Measurements from ENCODE around the gene SLC25A48.

Gene SLC25A48

DNA sequence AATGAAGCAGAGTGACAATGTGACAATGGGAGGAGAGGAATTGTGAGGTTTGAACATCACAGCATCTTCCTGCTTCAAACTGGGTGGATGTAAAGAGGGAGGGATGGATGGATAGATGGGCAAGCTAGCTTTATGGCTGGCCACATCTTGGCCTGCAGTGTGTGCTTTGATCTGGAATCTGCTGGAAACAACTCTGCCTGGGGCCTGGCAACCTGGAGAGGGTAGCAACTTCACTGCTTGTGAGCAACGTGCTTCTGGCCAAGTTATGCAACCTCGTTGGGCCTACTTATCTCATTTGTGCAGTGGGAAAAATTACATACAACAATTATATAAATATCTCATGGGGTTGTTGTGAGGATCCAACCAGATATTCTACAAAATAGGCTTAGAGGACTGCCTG, 55.8 kb downstream of the SLC25A48 start:
- no peaks in the 10 kb centered on the region for H3K9me3 ChIP-seq (ENCODE audit: control insufficient read depth, insufficient read depth, low read length)
- H3K4me1 ChIP-seq (ENCODE audit: insufficient read depth, low read length), result no peaks in the 10 kb centered on the region
- no peak overlapping the region for H3K9ac ChIP-seq (ENCODE audit: low read depth, low read length)
- no peaks in the 10 kb centered on the region for H3K36me3 ChIP-seq (ENCODE audit: insufficient read depth, low read length)

GRCh38 chr5:135890867-135891266, 56.4 kb downstream of the SLC25A48 start:
- Histone ChIP-seq H3K36me3 (ENCODE audit: insufficient read depth, low read length) (no peaks in the 10 kb centered on the region), H3K4me1 (ENCODE audit: insufficient read depth, low read length) (no peaks in the 10 kb centered on the region), H3K9me3 (ENCODE audit: control insufficient read depth, insufficient read depth, low read length) (no peaks in the 10 kb centered on the region), H3K9ac (ENCODE audit: low read depth, low read length) (no peak overlapping the region)

GRCh38 chr5:135891268-135891667, 56.8 kb downstream of the SLC25A48 start:
- Histone ChIP-seq H3K36me3 (ENCODE audit: insufficient read depth, low read length) (no peaks in the 10 kb centered on the region), H3K9ac (ENCODE audit: low read depth, low read length) (no peak overlapping the region), H3K9me3 (ENCODE audit: control insufficient read depth, insufficient read depth, low read length) (no peaks in the 10 kb centered on the region), H3K4me1 (ENCODE audit: insufficient read depth, low read length) (no peaks in the 10 kb centered on the region)

GRCh38 chr5:135891791-135892190, 57.3 kb downstream of the SLC25A48 start:
- H3K36me3 ChIP-seq (ENCODE audit: insufficient read depth, low read length), result no peaks in the 10 kb centered on the region
- no peak overlapping the region for H3K9ac ChIP-seq (ENCODE audit: low read depth, low read length)
- no peaks in the 10 kb centered on the region for H3K9me3 ChIP-seq (ENCODE audit: control insufficient read depth, insufficient read depth, low read length)
- H3K4me1 ChIP-seq (ENCODE audit: insufficient read depth, low read length), result no peaks in the 10 kb centered on the region

DNA sequence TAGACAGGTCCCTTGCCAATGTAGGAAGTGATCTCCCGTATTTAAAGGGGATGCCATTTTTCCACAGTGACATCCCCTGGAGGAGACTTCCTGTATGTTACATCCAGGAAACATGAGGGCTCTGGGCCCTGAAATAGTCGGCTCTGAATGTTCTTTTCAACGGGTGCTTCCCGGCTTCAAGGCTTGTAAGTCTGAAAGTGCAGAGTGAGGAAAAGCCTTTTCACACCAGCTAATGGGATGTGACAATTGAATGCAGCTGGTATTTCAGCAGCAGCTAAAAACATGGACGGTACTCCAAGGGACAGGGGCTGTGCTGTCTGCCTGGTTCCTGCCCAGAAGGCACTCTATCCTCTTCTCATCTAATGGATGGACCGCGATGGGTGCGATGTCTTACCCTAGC, 59.8 kb downstream of the SLC25A48 start:
- Histone ChIP-seq H3K4me1 (ENCODE audit: insufficient read depth, low read length) (no peaks in the 10 kb centered on the region), H3K36me3 (ENCODE audit: insufficient read depth, low read length) (no peaks in the 10 kb centered on the region), H3K9me3 (ENCODE audit: control insufficient read depth, insufficient read depth, low read length) (no peaks in the 10 kb centered on the region), H3K9ac (ENCODE audit: low read depth, low read length) (no peak overlapping the region)

GRCh38 chr5:135894789-135895188, 60.3 kb downstream of the SLC25A48 start:
- Histone ChIP-seq H3K4me1 (ENCODE audit: insufficient read depth, low read length) (no peaks in the 10 kb centered on the region), H3K9ac (ENCODE audit: low read depth, low read length) (no peak overlapping the region), H3K9me3 (ENCODE audit: control insufficient read depth, insufficient read depth, low read length) (no peaks in the 10 kb centered on the region), H3K36me3 (ENCODE audit: insufficient read depth, low read length) (no peaks in the 10 kb centered on the region)

DNA sequence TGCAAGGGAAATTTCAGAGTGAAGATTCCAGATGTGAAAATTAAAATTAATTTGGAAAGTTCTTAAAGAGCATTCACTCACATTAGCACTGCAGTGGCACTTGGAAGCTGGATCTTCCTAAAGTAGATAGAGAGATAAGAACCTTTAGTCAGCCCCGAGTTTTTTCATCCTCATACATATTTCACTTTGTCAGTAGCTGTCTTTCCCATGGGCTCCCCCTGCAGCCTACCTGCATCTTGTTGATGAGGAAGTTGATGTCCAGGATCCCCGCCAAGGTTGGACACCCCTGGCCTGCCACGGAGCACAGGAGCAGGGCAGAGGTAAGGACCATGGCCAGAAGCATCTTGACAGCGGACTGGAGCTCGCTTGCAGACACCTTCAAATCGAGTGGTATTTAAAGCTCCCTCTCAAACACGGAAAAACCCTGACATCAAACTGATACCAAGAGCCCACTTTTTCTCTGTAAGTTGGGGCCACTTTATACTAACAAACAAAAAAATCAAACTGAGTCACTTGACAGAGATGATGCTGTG, 61.1 kb downstream of the SLC25A48 start, which contains the start of gene IL9:
IL9 (minus strand) TSS at position 368 of the 533 bp plus-strand sequence; CDS start at position 343, 25 bp downstream.
- no peaks in the 10 kb centered on the region for H3K4me1 ChIP-seq (ENCODE audit: insufficient read depth, low read length)
- H3K36me3 ChIP-seq (ENCODE audit: insufficient read depth, low read length), result no peaks in the 10 kb centered on the region
- H3K9ac ChIP-seq (ENCODE audit: low read depth, low read length), result no peak within 1 kb of the TSS
- no peaks in the 10 kb centered on the region for H3K9me3 ChIP-seq (ENCODE audit: control insufficient read depth, insufficient read depth, low read length)

- Histone ChIP-seq H3K36me3 (ENCODE audit: insufficient read depth, low read length) (no peaks in the 10 kb centered on the region), H3K9ac (ENCODE audit: low read depth, low read length) (no peak overlapping the region), H3K4me1 (ENCODE audit: insufficient read depth, low read length) (no peaks in the 10 kb centered on the region)
These were observed 64.2 kb downstream of the SLC25A48 start for GRCh38 chr5:135898651-135899050.

GRCh38 chr5:135900276-135900675, 65.8 kb downstream of the SLC25A48 start:
- Histone ChIP-seq H3K9ac (ENCODE audit: low read depth, low read length) (no peak overlapping the region), H3K4me1 (ENCODE audit: insufficient read depth, low read length) (no peaks in the 10 kb centered on the region)

More at GRCh38 chr5:135898651-135899050, 64.2 kb downstream of the SLC25A48 start:
- H3K9me3 ChIP-seq (ENCODE audit: control insufficient read depth, insufficient read depth, low read length), result no peaks in the 10 kb centered on the region

GRCh38 chr5:135901633-135902032, 67.2 kb downstream of the SLC25A48 start:
- H3K4me1 ChIP-seq (ENCODE audit: insufficient read depth, low read length), result no peaks in the 10 kb centered on the region
- no peak overlapping the region for H3K9ac ChIP-seq (ENCODE audit: low read depth, low read length)
- no peaks in the 10 kb centered on the region for H3K36me3 ChIP-seq (ENCODE audit: insufficient read depth, low read length)
- no peaks in the 10 kb centered on the region for H3K9me3 ChIP-seq (ENCODE audit: control insufficient read depth, insufficient read depth, low read length)

More at GRCh38 chr5:135900276-135900675, 65.8 kb downstream of the SLC25A48 start:
- H3K36me3 ChIP-seq (ENCODE audit: insufficient read depth, low read length), result no peaks in the 10 kb centered on the region
- no peaks in the 10 kb centered on the region for H3K9me3 ChIP-seq (ENCODE audit: control insufficient read depth, insufficient read depth, low read length)

DNA sequence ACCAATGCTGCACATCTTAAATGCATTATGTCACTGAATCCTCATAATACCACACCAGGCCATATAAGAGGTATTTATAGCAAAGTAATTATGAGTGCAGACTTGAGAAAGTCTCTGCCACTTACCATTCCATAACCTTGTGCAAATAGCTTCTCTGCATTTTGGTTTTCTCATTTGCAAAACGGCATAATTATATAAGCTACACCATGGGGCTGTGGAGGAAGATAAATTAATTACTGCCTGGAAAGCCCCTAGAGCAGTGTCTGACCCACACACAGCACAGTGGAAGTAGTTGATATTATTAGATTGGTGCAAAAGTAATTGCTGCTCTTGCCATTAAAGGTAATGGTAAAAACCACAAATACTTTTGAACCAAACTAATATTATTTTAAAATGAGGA, 70.7 kb downstream of the SLC25A48 start:
- Histone ChIP-seq H3K4me1 (ENCODE audit: insufficient read depth, low read length) (no peaks in the 10 kb centered on the region), H3K9ac (ENCODE audit: low read depth, low read length) (no peak overlapping the region), H3K9me3 (ENCODE audit: control insufficient read depth, insufficient read depth, low read length) (no peaks in the 10 kb centered on the region), H3K36me3 (ENCODE audit: insufficient read depth, low read length) (no peaks in the 10 kb centered on the region)

GRCh38 chr5:135913713-135914626, 79.5 kb downstream of the SLC25A48 start:
- no peaks in the 10 kb centered on the region for H3K9me3 ChIP-seq (ENCODE audit: control insufficient read depth, insufficient read depth, low read length)
- H3K9ac ChIP-seq (ENCODE audit: low read depth, low read length), result no peak overlapping the region
- no peaks in the 10 kb centered on the region for H3K4me1 ChIP-seq (ENCODE audit: insufficient read depth, low read length)
- H3K36me3 ChIP-seq (ENCODE audit: insufficient read depth, low read length), result no peaks in the 10 kb centered on the region

DNA sequence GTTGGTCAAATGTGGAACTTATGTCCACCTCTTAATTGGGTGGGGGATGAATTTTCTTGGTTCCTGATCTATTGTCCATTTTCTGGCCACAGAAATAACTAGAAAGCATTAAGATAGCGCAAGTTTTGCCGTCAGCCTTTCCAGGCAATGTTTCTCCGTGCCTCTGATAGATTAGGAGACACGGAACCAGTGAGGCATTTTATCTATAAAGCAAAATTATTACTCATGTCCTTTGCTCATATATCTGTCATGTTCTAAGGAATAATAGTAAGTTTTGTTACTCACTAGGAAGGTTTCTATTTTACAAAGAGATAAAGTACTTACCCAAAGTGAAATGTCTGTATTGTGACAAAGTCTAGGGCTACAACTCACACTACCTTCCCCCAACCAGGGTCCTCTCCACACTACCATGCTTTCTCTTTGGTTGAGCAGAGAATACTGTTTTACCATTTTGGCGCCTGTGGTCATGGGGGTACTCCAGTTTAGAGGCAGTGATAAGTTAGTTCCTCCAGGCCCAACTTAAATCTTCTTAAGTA, 81.1 kb downstream of the SLC25A48 start:
- Histone ChIP-seq H3K9me3 (ENCODE audit: control insufficient read depth, insufficient read depth, low read length) (no peaks in the 10 kb centered on the region), H3K36me3 (ENCODE audit: insufficient read depth, low read length) (no peaks in the 10 kb centered on the region), H3K9ac (ENCODE audit: low read depth, low read length) (no peak overlapping the region), H3K4me1 (ENCODE audit: insufficient read depth, low read length) (no peaks in the 10 kb centered on the region)

DNA sequence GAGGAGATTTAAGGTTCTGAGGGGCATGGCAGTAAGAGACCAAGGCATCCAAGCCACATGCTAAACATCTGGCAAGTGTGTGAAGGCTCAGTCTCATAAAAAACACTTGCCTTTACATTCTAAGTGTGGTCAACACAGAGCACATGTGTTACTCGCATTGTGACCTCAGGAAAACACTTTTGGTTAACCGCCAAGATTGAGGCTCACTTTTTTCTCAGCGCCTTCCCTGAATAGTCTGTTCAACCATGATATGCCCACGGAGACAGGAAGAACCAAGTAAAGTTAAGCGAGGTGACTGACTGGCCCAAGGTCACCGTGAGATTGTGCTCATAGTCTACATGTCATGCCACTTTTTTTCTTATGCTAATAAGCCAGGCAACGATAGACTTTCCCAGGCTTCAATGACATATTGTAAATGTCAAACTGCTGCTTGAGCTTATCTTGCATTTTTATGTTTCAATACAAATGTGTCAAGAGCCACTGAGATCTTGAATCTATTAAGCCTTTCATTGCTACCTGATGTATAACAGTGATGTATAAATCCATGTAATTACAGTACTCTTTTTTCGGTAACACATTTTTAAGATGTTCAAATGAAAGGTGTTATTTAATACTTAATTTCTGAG, 82.3 kb downstream of the SLC25A48 start:
- no peaks in the 10 kb centered on the region for H3K4me1 ChIP-seq (ENCODE audit: insufficient read depth, low read length)
- H3K9ac ChIP-seq (ENCODE audit: low read depth, low read length), result no peak overlapping the region
- H3K36me3 ChIP-seq (ENCODE audit: insufficient read depth, low read length), result no peaks in the 10 kb centered on the region
- H3K9me3 ChIP-seq (ENCODE audit: control insufficient read depth, insufficient read depth, low read length), result no peaks in the 10 kb centered on the region

Measured in ES-I3 (cell line).